ENCODE results near the gene OAS2. TPM values are rescaled to one million over a fixed set of nuclear protein-coding genes. Genes with fewer than 3 reads are reported as not detected.

OAS2 gene
- total and polyA plus RNA-seq, 2 experiments from 2014 or later = 0.50 TPM; not detected in 1

DNA sequence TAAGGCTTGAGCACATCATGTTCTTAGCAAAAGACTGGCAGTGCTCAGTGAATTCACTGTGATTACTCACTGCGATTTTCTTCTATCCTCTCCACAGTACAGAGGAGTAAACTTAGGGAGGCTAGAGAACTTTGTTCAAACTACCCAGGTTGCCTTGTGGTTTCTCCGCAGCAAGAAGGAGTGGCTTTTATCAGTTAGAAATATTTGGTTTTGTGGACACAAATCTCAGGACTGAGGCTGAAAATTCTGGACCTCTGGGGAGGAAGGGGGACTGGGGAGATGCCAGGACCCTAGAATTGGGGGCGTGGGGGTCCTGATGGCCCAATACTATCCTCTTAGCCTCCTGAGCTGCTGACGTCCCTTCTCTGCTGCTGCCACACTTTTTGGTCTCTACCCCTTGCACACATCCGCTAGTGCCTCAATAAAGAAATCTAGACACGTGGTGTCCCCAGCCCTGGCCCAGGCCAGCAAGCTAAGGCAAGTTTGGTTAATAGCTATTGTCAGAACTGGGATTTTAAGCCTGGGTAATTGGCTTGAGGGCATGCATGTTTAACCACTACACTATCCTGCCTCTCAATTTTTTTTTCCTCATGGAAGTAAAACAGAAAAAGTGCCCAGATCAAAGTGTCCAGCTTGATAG, 842 bp downstream of the OAS2 start:
- H4K20me1 ChIP-seq (ENCODE audit: insufficient read depth, poor library complexity, severe bottlenecking) = no peaks in the 10 kb centered on the region
- no peaks in the 10 kb centered on the region for H3K9me2 ChIP-seq (replicated peaks; ENCODE audit: insufficient read depth)
- no peaks in the 10 kb centered on the region for H3K36me3 ChIP-seq (replicated peaks; ENCODE audit: insufficient read depth, low read depth)
- no peaks in the 10 kb centered on the region for H3K4me1 ChIP-seq (ENCODE audit: insufficient read depth)
- H3K27me3 ChIP-seq = no peaks in the 10 kb centered on the region
- H2AFZ ChIP-seq = no peak overlapping the region
- H3K9me3 ChIP-seq (ENCODE audit: low read depth) = peaks cover 2% of the 10 kb centered on the region
- 65% methylated on average over 6 of the region's 6 CpGs for WGBS (ENCODE audit: low lambda C conversion rate, missing lambda C conversion rate)
- TF ChIP-seq EZH2 (IDR thresholded peaks at IDR 0.05; ENCODE audit: borderline replicate concordance) = no peak
- DNase-seq (ENCODE audit: low spot score) = no peak
- H3K27ac ChIP-seq = no peak overlapping the region
- H3K4me3 ChIP-seq = no peak overlapping the region
- H3K4me2 ChIP-seq = no peak overlapping the region
- H3K79me2 ChIP-seq = no peaks in the 10 kb centered on the region

DNA sequence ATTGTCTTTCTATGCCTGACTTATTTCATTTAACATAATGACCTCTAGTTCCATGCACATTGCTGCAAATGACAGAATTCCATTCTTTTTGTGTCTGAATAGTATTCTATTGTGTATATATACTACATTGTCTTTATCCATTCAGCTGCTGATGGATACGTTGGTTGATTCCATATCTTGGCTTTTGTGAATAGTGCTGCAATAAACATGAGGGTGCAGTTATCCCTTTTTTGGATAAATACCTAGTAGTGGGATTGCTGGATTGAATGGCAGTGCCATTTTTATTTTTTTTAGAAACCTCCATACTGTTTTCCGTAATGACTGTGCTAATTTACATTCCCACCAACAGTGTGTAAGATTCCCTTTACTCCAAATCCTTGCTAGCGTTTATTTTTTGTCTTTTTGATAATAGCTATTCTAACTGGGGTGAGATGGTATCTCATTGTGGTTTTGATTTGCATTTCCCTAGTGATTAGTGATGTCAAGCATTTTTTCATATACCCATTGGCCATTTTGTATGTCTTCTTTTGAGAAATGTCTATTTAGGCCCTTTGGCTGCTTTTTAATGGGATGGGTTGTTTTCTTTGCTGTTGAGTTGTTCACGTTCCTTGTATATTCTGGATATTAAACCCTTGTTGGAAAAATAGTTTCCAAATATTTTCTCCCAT, 2.3 kb downstream of the OAS2 start:
- no peaks in the 10 kb centered on the region for H3K79me2 ChIP-seq
- no peaks in the 10 kb centered on the region for H3K27me3 ChIP-seq
- no peak overlapping the region for H2AFZ ChIP-seq
- H3K9me3 ChIP-seq (ENCODE audit: low read depth) = peaks cover 2% of the 10 kb centered on the region
- TF ChIP-seq, protein P1, sequence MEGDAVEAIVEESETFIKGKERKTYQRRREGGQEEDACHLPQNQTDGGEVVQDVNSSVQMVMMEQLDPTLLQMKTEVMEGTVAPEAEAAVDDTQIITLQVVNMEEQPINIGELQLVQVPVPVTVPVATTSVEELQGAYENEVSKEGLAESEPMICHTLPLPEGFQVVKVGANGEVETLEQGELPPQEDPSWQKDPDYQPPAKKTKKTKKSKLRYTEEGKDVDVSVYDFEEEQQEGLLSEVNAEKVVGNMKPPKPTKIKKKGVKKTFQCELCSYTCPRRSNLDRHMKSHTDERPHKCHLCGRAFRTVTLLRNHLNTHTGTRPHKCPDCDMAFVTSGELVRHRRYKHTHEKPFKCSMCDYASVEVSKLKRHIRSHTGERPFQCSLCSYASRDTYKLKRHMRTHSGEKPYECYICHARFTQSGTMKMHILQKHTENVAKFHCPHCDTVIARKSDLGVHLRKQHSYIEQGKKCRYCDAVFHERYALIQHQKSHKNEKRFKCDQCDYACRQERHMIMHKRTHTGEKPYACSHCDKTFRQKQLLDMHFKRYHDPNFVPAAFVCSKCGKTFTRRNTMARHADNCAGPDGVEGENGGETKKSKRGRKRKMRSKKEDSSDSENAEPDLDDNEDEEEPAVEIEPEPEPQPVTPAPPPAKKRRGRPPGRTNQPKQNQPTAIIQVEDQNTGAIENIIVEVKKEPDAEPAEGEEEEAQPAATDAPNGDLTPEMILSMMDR (IDR thresholded peaks at IDR 0.05; ENCODE audit: poor library complexity) = no peak
- TF ChIP-seq EZH2 (IDR thresholded peaks at IDR 0.05; ENCODE audit: borderline replicate concordance) (no peak), EZH2phosphoT487 (IDR thresholded peaks at IDR 0.05; ENCODE audit: low read depth, severe bottlenecking, unreplicated experiment) (no peak)
- H3K36me3 ChIP-seq (replicated peaks; ENCODE audit: insufficient read depth, low read depth) = no peaks in the 10 kb centered on the region
- H3K4me2 ChIP-seq = no peak overlapping the region
- no peak overlapping the region for H3K4me3 ChIP-seq
- no peak overlapping the region for H3K27ac ChIP-seq
- no peaks in the 10 kb centered on the region for H3K4me1 ChIP-seq (ENCODE audit: insufficient read depth)
- no peak for DNase-seq (ENCODE audit: low spot score)
- 85% methylated on average over 4 of the region's 4 CpGs for WGBS (ENCODE audit: low lambda C conversion rate, missing lambda C conversion rate)
- no peaks in the 10 kb centered on the region for H3K9me2 ChIP-seq (replicated peaks; ENCODE audit: insufficient read depth)
- H4K20me1 ChIP-seq (ENCODE audit: insufficient read depth, poor library complexity, severe bottlenecking) = no peaks in the 10 kb centered on the region

DNA sequence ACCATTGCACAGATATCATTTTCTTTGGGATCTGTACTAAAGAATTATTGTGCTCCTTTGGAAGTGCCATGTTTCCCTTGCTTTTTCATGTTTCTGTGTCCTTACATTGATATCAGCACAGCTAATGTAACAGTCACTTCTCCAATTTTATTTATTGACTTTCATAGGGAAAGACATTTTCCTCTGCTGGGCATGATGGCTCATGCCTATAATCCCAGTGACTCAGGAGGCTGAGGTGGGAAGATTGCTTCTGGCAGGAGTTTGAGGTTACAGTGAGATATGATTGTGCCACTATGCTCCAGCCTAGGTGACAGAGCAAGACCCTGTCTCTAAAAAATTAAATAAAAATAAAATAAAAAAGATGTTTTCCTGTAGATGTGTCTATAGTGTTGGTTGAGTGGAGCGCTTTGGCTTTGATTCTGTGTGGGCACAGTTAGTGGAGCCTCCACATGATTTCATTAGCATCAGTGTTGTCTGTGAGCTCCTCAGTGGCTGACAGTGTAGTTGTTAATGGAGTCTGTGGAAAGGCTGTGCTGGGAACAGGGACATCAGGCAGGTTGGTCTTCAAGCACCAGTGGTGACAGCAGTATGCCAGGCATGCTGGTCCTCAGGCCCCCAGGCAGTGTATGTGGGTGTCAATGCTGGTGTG, 7.4 kb downstream of the OAS2 start:
- Histone ChIP-seq H3K27me3 (peaks cover 4% of the 10 kb centered on the region), H3K36me3 (replicated peaks; ENCODE audit: insufficient read depth, low read depth) (no peaks in the 10 kb centered on the region), H3K4me1 (ENCODE audit: insufficient read depth) (no peaks in the 10 kb centered on the region), H2AFZ (no peak overlapping the region), H4K20me1 (ENCODE audit: insufficient read depth, poor library complexity, severe bottlenecking) (no peaks in the 10 kb centered on the region), H3K9me3 (ENCODE audit: low read depth) (peaks cover 2% of the 10 kb centered on the region), H3K9me2 (replicated peaks; ENCODE audit: insufficient read depth) (no peaks in the 10 kb centered on the region), H3K79me2 (no peaks in the 10 kb centered on the region), H3K27ac (no peak overlapping the region), H3K4me2 (no peak overlapping the region), H3K4me3 (no peak overlapping the region)
- DNase-seq (ENCODE audit: low spot score) = no peak
- WGBS (ENCODE audit: low lambda C conversion rate, missing lambda C conversion rate) = 95% methylated on average over 1 of the region's 1 CpG
- no peak for TF ChIP-seq EZH2phosphoT487 (IDR thresholded peaks at IDR 0.05; ENCODE audit: low read depth, severe bottlenecking, unreplicated experiment)
- no peak for TF ChIP-seq EZH2 (IDR thresholded peaks at IDR 0.05; ENCODE audit: borderline replicate concordance)
- TF ChIP-seq, protein P1 (IDR thresholded peaks at IDR 0.05; ENCODE audit: poor library complexity) = no peak

DNA sequence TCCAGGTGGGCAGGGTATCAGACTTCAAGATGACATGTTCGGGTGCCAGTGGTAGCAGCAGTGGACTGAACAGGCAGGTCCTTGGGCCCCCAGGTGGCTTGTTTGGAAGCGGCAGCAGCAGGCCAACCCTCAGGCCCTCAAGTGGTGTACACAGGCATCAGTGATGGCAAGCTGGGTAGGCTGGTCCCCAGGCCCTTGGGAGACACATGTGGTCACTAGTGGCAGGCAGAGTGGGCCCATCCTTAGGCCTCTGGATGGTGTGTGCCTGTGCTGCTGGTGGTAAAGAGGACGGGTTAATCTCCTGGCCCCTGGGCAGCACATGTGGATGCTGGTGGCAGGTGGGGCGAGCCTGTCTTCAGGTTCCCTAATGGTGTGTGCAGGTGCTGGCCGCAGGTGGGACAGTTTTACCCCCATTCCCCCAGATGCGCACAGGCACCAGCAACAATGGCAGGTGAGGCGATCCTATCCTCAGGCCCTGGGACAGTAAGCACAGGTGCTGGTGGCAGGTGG, 8.0 kb downstream of the OAS2 start:
- no peak overlapping the region for H3K27ac ChIP-seq
- TF ChIP-seq, protein P1 (IDR thresholded peaks at IDR 0.05; ENCODE audit: poor library complexity) = no peak
- TF ChIP-seq EZH2phosphoT487 (IDR thresholded peaks at IDR 0.05; ENCODE audit: low read depth, severe bottlenecking, unreplicated experiment) (no peak), EZH2 (IDR thresholded peaks at IDR 0.05; ENCODE audit: borderline replicate concordance) (no peak)
- WGBS (ENCODE audit: low lambda C conversion rate, missing lambda C conversion rate) = 94% methylated on average over 7 of the region's 7 CpGs
- no peaks in the 10 kb centered on the region for H3K79me2 ChIP-seq
- DNase-seq (ENCODE audit: low spot score) = no peak
- no peaks in the 10 kb centered on the region for H3K4me1 ChIP-seq (ENCODE audit: insufficient read depth)
- H3K9me2 ChIP-seq (replicated peaks; ENCODE audit: insufficient read depth) = no peaks in the 10 kb centered on the region
- no peaks in the 10 kb centered on the region for H3K36me3 ChIP-seq (replicated peaks; ENCODE audit: insufficient read depth, low read depth)
- no peak overlapping the region for H2AFZ ChIP-seq
- H4K20me1 ChIP-seq (ENCODE audit: insufficient read depth, poor library complexity, severe bottlenecking) = no peaks in the 10 kb centered on the region
- peaks cover 2% of the 10 kb centered on the region for H3K9me3 ChIP-seq (ENCODE audit: low read depth)
- H3K4me3 ChIP-seq = no peak overlapping the region
- no peak overlapping the region for H3K4me2 ChIP-seq
- H3K27me3 ChIP-seq = peaks cover 4% of the 10 kb centered on the region

Data from hepatocyte (in vitro differentiated cells).